Right lobe of liver (tissue), 6 donors: ENCODE results near the gene RIOK1. TPM values are rescaled to one million over a fixed set of nuclear protein-coding genes. Genes with fewer than 3 reads are reported as not detected.

ENCODE experiments used
- ATAC-seq, 4 donors: fragments of 200-7000 bp; cut with Tn5 transposase; one replicate each; pipeline ENCODE4 v1.9.1; 2020; ENCODE audit warnings: mild to moderate bottlenecking in 4 of 4, moderate library complexity in 4 of 4
- DNase-seq, 3 donors: peaks; one replicate each; pipeline ENCODE4 v3.0.0-alpha.2; 2020
- H3K27ac ChIP-seq, 3 donors: fragments of 200-600 bp; one replicate each; pipeline ENCODE4 v1.8.0; 2022
- H3K27me3 ChIP-seq, 2 donors: fragments of 200-600 bp; one replicate each; pipeline ENCODE4 v1.8.0; 2022
- H3K36me3 ChIP-seq, 4 donors: fragments of 200-600 bp; sonication (generic) in 1 of 4; one replicate each; pipeline versions ENCODE4 v1.5.1 to v1.8.0; 2017 to 2022; ENCODE audit warnings: control low read depth in 1 of 4
- H3K4me1 ChIP-seq, 4 donors: fragments of 200-600 bp; sonication (generic) in 1 of 4; one replicate each; pipeline versions ENCODE4 v1.5.1 to v1.8.0; 2017 to 2022; ENCODE audit warnings: control low read depth in 1 of 4
- H3K4me3 ChIP-seq, 3 donors: fragments of 200-600 bp; one replicate each; pipeline ENCODE4 v1.8.0; 2022
- H3K9me3 ChIP-seq, 4 donors: fragments of 200-600 bp; sonication (generic) in 1 of 4; one replicate each; pipeline versions ENCODE4 v1.5.1 to v1.8.0; 2017 to 2022; ENCODE audit warnings: control low read depth in 1 of 4
- POLR2A ChIP-seq: fragments of 450-650 bp; IDR thresholded peaks from one replicate; pipeline ENCODE4 v1.6.1; 2017; ENCODE audit warnings: antibody characterized with exemption, mild to moderate bottlenecking
- WGBS: methylation state at CpG from one replicate; pipeline ENCODE4 v1.1.6; 2018; ENCODE audit warnings: low coverage, low lambda C conversion rate; ENCODE audit not compliant: insufficient coverage; ENCODE audit errors: missing lambda C conversion rate; 5-methylcytosine and 5-hydroxymethylcytosine counted together
- intact Hi-C, 2 donors: fragments of 100-400 bp; cut with DNase I; formaldehyde crosslinking; loops; one replicate each; pipeline versions ENCODE4 v1.11.2 to v1.14.1; 2022
- total RNA-seq, 6 experiments: library from RNA; depleted of rRNA in 2 of 6; stranded (reverse); fragments of >200 nt in 2 of 6; fragmentation: NEBNext Ultra II Directional in 3 of 6; extraction: Animal tissue kit (Norgen Biotek cat#: 25700) in 3 of 6; gene quantifications; one replicate each; pipeline versions ENCODE4 v1.1.0 to v1.2.4, GENCODE V29; 2016 to 2023
- TF ChIP-seq, protein P1 (sequence below), 4 donors: fragments of 200-600 bp in 3 of 4; fragments of 450-650 bp in 1 of 4; IDR thresholded peaks; one replicate each; pipeline versions ENCODE4 v1.5.1 to v1.8.0; 2016 to 2022; ENCODE audit warnings: antibody characterized with exemption in 4 of 4, mild to moderate bottlenecking in 2 of 4
- donor health status: DM: no; HTN: yes; CAD: no.
- donor health status: DM: no; HTN: no; CAD: no.
- donor health status: DM: no; HTN: no; CAD: no.
- donor health status: DM: no; HTN: yes; CAD: no.
- donor health status: DM: no; HTN: yes; CAD: no.

The RIOK1 gene
- total RNA-seq, 6 experiments from 2014 or later = 4.6 to 7.9 (median 6.7) TPM

DNA sequence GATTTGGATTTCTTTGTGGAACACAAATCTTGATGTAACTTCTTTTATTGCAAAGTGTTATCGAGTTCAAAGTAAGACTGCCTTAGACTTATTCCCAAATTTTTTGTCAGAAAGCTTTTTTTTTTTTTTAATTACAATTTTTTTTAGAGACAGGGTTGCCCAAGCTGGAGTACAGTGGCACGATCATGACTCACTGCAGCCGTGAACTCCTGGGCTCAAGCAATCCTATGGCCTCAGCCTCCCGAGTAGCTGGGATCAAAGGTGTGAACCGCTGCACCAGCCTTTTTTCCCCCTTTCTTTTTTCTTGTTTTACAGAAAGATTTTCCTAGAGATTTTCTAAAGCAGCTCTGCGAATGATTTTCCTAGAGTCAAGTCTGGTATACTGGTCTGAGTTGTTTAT is 2.8 kb downstream of the RIOK1 start:
- H3K9me3 ChIP-seq = no peaks in the 10 kb centered on the region
- H3K27ac ChIP-seq = no peak overlapping the region
- ATAC-seq = no peak
- DNase-seq = no peak
- intact Hi-C loops = no loop called here
- H3K4me1 ChIP-seq = peaks cover 0 to 20% (median 0%) of the 10 kb centered on the region in 4 donors
- H3K36me3 ChIP-seq = peaks cover 0 to 27% (median 9%) of the 10 kb centered on the region in 4 donors
- no peak overlapping the region for H3K4me3 ChIP-seq
- 81% methylated on average over 6 of the region's 6 CpGs for WGBS
- no peak for TF ChIP-seq POLR2A
- TF ChIP-seq, protein P1, sequence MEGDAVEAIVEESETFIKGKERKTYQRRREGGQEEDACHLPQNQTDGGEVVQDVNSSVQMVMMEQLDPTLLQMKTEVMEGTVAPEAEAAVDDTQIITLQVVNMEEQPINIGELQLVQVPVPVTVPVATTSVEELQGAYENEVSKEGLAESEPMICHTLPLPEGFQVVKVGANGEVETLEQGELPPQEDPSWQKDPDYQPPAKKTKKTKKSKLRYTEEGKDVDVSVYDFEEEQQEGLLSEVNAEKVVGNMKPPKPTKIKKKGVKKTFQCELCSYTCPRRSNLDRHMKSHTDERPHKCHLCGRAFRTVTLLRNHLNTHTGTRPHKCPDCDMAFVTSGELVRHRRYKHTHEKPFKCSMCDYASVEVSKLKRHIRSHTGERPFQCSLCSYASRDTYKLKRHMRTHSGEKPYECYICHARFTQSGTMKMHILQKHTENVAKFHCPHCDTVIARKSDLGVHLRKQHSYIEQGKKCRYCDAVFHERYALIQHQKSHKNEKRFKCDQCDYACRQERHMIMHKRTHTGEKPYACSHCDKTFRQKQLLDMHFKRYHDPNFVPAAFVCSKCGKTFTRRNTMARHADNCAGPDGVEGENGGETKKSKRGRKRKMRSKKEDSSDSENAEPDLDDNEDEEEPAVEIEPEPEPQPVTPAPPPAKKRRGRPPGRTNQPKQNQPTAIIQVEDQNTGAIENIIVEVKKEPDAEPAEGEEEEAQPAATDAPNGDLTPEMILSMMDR (IDR thresholded peaks at IDR 0.05) = no peak
- no peaks in the 10 kb centered on the region for H3K27me3 ChIP-seq

DNA sequence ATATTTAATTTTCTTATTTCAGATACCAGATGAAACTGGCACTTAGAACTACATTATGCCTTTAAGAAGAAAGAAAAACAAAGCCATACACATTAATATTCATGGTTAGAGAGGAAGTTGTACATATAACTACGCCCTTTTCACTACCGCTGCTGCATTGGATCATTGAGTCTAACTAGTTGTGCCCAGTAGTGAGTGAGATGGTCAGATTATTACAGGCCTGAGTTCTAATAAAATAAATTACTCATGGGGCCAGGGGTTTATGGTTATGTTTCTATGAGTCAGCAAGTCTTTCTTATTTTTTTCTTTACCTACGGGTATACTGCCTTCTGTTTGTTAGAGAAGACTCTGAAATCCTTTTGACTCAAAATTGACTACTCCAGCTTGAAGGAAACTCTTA is 11.5 kb downstream of the RIOK1 start:
- TF ChIP-seq POLR2A = no peak
- TF ChIP-seq, protein P1 (IDR thresholded peaks at IDR 0.05) = no peak
- DNase-seq (no peak), ATAC-seq (no peak)
- Histone ChIP-seq H3K9me3 (no peaks in the 10 kb centered on the region), H3K27me3 (no peaks in the 10 kb centered on the region), H3K27ac (no peak overlapping the region), H3K4me1 (peaks cover 0 to 14% (median 2%) of the 10 kb centered on the region in 4 donors), H3K36me3 (peaks cover 0 to 54% (median 18%) of the 10 kb centered on the region in 4 donors), H3K4me3 (no peak overlapping the region)
- 79% methylated on average over 3 of the region's 3 CpGs for WGBS
- intact Hi-C loops = no loop called here

DNA sequence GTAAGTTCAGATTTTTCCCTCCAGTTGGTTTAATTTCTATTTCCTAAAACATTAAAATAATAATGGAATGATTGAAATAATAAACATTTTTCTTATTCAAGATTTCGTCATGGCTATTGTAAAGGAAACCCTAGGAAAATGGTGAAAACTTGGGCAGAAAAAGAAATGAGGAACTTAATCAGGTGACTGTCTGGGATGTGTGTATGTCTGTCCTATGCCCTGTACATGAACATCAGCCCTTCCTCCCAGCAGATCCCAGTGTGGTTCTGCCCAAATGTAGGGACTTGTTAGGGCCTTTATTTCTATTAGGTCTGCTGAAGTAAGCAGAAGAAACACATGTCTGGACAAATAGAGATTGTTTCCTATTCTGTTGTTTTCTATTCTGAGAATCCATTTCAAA is 13.1 kb downstream of the RIOK1 start:
- 90% methylated on average over 1 of the region's 1 CpG for WGBS
- peaks cover 0 to 54% (median 22%) of the 10 kb centered on the region in 4 donors for H3K36me3 ChIP-seq
- peak in 2 of 4 donors; percentile 32 to 44 for ATAC-seq

DNA sequence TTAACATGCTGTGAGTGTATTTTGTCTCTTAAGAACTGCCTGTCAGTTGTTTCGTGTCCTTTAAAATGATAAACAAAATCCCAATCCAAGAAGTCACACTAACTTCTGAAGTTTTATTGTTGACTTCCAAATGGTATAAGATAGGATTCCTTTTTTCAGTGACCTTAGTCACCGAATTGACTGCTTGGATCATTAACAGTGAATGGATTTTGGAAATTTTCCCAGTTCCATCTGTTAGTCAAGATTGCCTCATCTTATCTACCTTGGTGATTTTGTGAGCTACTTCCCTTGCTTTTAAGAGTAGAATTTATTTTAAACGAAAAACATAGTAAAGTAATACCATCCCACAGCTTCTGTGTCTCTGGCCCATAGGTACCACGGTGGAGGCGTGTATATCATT is 14.9 kb downstream of the RIOK1 start:
- H3K4me3 ChIP-seq = no peak overlapping the region
- peak; percentile 69 to 89 (median 82) for ATAC-seq
- H3K27me3 ChIP-seq = no peaks in the 10 kb centered on the region
- H3K27ac ChIP-seq = no peak overlapping the region
- TF ChIP-seq, protein P1 (IDR thresholded peaks at IDR 0.05) = no peak
- TF ChIP-seq POLR2A = no peak
- intact Hi-C loops = no loop called here
- peaks cover 0 to 54% (median 21%) of the 10 kb centered on the region in 4 donors for H3K36me3 ChIP-seq
- no peak for DNase-seq
- WGBS = 57% methylated on average over 5 of the region's 5 CpGs
- H3K9me3 ChIP-seq = no peaks in the 10 kb centered on the region
- peaks cover 0 to 14% (median 2%) of the 10 kb centered on the region in 4 donors for H3K4me1 ChIP-seq

More for the DNA sequence above, 13.1 kb downstream of the RIOK1 start:
- Histone ChIP-seq H3K4me3 (no peak overlapping the region), H3K4me1 (peaks cover 0 to 14% (median 2%) of the 10 kb centered on the region in 4 donors), H3K9me3 (no peaks in the 10 kb centered on the region), H3K27me3 (no peaks in the 10 kb centered on the region), H3K27ac (no peak overlapping the region)
- no peak for DNase-seq
- TF ChIP-seq, protein P1 (IDR thresholded peaks at IDR 0.05) = no peak
- TF ChIP-seq POLR2A = no peak
- intact Hi-C loops = no loop called here

DNA sequence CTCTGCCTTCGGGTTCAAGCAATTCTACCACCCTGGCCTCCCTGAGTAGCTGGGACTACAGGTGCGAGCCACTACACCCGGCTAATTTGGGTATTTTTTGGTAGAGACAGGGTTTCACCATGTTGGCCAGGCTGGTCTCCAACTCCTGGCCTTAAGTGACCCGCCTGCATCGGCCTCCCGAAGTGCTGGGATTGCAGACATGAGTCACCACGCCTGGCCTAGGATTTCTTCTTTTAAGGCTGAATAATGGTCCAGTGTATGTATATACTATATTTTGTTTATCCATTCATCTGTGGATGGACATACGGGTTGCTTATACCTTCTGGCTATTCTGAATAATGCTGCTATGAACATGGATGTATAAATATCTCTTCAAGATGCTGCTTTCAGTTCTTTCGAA is 17.1 kb downstream of the RIOK1 start:
- Histone ChIP-seq H3K4me3 (no peak overlapping the region), H3K36me3 (peaks cover 0 to 70% (median 25%) of the 10 kb centered on the region in 4 donors), H3K9me3 (no peaks in the 10 kb centered on the region), H3K27me3 (no peaks in the 10 kb centered on the region), H3K4me1 (peaks cover 0 to 14% (median 2%) of the 10 kb centered on the region in 4 donors), H3K27ac (no peak overlapping the region)
- no peak for DNase-seq
- TF ChIP-seq, protein P1 (IDR thresholded peaks at IDR 0.05) = no peak
- no peak for TF ChIP-seq POLR2A
- 98% methylated on average over 7 of the region's 9 CpGs for WGBS
- ATAC-seq = no peak
- intact Hi-C loops = no loop called here
